Left ventricle myocardium inferior (tissue), 1 donor: ENCODE measurements around the gene ORC2. TPM values are rescaled to one million over a fixed set of nuclear protein-coding genes. Genes with fewer than 3 reads are reported as not detected.
A peak's percentile ranks its signal among the peaks of the same experiment; 100 is the strongest.
"Not testable (repeated sequence)": the region's sequence is repeated elsewhere in the genome, so short reads cannot be mapped to it uniquely, and the experiment has no call there.

Source experiments
- DNase-seq: peaks from one replicate; pipeline ENCODE4 v3.0.0-alpha.2; 2020
- H3K27ac ChIP-seq: fragments of 200-600 bp; replicated peaks from 2 replicates; pipeline ENCODE4 v1.8.0; 2021
- H3K27me3 ChIP-seq: fragments of 200-600 bp; 2 replicates; pipeline ENCODE4 v1.8.0; 2021; ENCODE audit warnings: low read depth
- H3K36me3 ChIP-seq: fragments of 200-600 bp; 2 replicates; pipeline ENCODE4 v1.8.0; 2021
- H3K4me1 ChIP-seq: fragments of 200-600 bp; 2 replicates; pipeline ENCODE4 v1.8.0; 2021
- H3K4me3 ChIP-seq: fragments of 200-600 bp; 2 replicates; pipeline ENCODE4 v1.8.0; 2021; ENCODE audit warnings: mild to moderate bottlenecking, moderate library complexity
- H3K9me3 ChIP-seq: fragments of 200-600 bp; replicated peaks from 2 replicates; pipeline ENCODE4 v1.8.0; 2021
- CTCF ChIP-seq: fragments of 200-600 bp; IDR thresholded peaks from 2 replicates; pipeline ENCODE4 v1.8.0; 2021; ENCODE audit warnings: antibody characterized with exemption, mild to moderate bottlenecking, borderline replicate concordance
- intact Hi-C: fragments of 100-400 bp; cut with micrococcal nuclease; formaldehyde crosslinking; loops from one replicate; pipeline ENCODE4 v1.11.0; 2022
- total RNA-seq: library from RNA; stranded (reverse); fragmentation: NEBNext Ultra II Directional; extraction: Animal tissue kit (Norgen Biotek cat#: 25700); gene quantifications from one replicate; pipeline ENCODE4 v1.2.1, GENCODE V29; 2021
- donor health status: DM: no; HTN: yes; CAD: no; lungs with severe emphysema.

The ORC2 gene
- total RNA-seq, 1 donor from 2014 or later: 24.5 TPM

GRCh38 chr2:200909958-200910357 is 53.5 kb downstream of the ORC2 start:
- peaks cover 64% of the 10 kb centered on the region for H3K36me3 ChIP-seq
- no peak for TF ChIP-seq CTCF
- intact Hi-C loops: loop anchor here (10.0 kb wide), 1 partner anchor 155 kb away; no protein-coding TSS in a partner anchor

GRCh38 chr2:200905618-200906296 is 57.7 kb downstream of the ORC2 start:
- no peaks in the 10 kb centered on the region for H3K9me3 ChIP-seq
- peak; percentile 69 for DNase-seq
- H3K27ac ChIP-seq: peak overlapping the region; percentile 62
- no peaks in the 10 kb centered on the region for H3K27me3 ChIP-seq
- no peak overlapping the region for H3K4me3 ChIP-seq
- peaks cover 35% of the 10 kb centered on the region for H3K4me1 ChIP-seq
- TF ChIP-seq CTCF: peak; percentile 79
- peaks cover 39% of the 10 kb centered on the region for H3K36me3 ChIP-seq
- intact Hi-C loops: loop anchor here (10.0 kb wide), 1 partner anchor 159 kb away; no protein-coding TSS in a partner anchor

More at GRCh38 chr2:200909958-200910357, 53.5 kb downstream of the ORC2 start:
- H3K9me3 ChIP-seq: no peaks in the 10 kb centered on the region
- H3K4me3 ChIP-seq: no peak overlapping the region
- peaks cover 8% of the 10 kb centered on the region for H3K4me1 ChIP-seq
- no peak for DNase-seq
- no peaks in the 10 kb centered on the region for H3K27me3 ChIP-seq
- no peak overlapping the region for H3K27ac ChIP-seq

- Histone ChIP-seq H3K9me3 (no peaks in the 10 kb centered on the region), H3K36me3 (peaks cover 53% of the 10 kb centered on the region), H3K4me3 (no peak overlapping the region), H3K27me3 (no peaks in the 10 kb centered on the region), H3K27ac (peak overlapping the region; percentile 25), H3K4me1 (peaks cover 35% of the 10 kb centered on the region)
- peak; percentile 80 for TF ChIP-seq CTCF
- no peak for DNase-seq
- intact Hi-C loops: loop anchor here (10.0 kb wide), 1 partner anchor 163 kb away; no protein-coding TSS in a partner anchor
These were observed 61.9 kb downstream of the ORC2 start for GRCh38 chr2:200901459-200902072.

- no peak overlapping the region for H3K4me3 ChIP-seq
- no peak for TF ChIP-seq CTCF
- intact Hi-C loops: no loop called here
- DNase-seq: no peak
- peaks cover 23% of the 10 kb centered on the region for H3K4me1 ChIP-seq
- no peak overlapping the region for H3K27ac ChIP-seq
- peaks cover 69% of the 10 kb centered on the region for H3K36me3 ChIP-seq
- no peaks in the 10 kb centered on the region for H3K27me3 ChIP-seq
- H3K9me3 ChIP-seq: no peaks in the 10 kb centered on the region
These were observed 64.0 kb downstream of the ORC2 start for GRCh38 chr2:200899482-200899881.

- no peaks in the 10 kb centered on the region for H3K9me3 ChIP-seq
- peak; percentile 95 for DNase-seq
- peak within 1 kb of the TSS; percentile 97 for H3K27ac ChIP-seq
- H3K4me1 ChIP-seq: peaks cover 35% of the 10 kb centered on the region
- no peaks in the 10 kb centered on the region for H3K27me3 ChIP-seq
- H3K4me3 ChIP-seq: peak within 1 kb of the TSS; percentile 88
- no peak for TF ChIP-seq CTCF
- intact Hi-C loops: no loop called here
- peaks cover 24% of the 10 kb centered on the region for H3K36me3 ChIP-seq
These were observed 74.5 kb downstream of the ORC2 start, which contains the start of the genes NIF3L1 and PPIL3 for GRCh38 chr2:200888704-200889625. TSS of gene NIF3L1 (plus strand) at chr2:200889371. CDS start at chr2:200891944, 2,573 bp downstream. TSS of gene PPIL3 (minus strand) at chr2:200889077. CDS start at chr2:200887615, 1,462 bp downstream.

GRCh38 chr2:200881715-200882249 is 81.7 kb downstream of the ORC2 start:
- H3K9me3 ChIP-seq, DNase-seq, intact Hi-C loops, H3K27me3 ChIP-seq, H3K27ac ChIP-seq, H3K4me3 ChIP-seq: not testable (repeated sequence)
- Histone ChIP-seq H3K4me1 (peaks cover 13% of the 10 kb centered on the region), H3K36me3 (peaks cover 74% of the 10 kb centered on the region)
